ENCODE data around the gene TEX30.
"Not testable (repeated sequence)": the region's sequence is repeated elsewhere in the genome, so short reads cannot be mapped to it uniquely, and the experiment has no call there.

The TEX30 gene

GRCh38 chr13:102793611-102794355 is 20.2 kb upstream of the TEX30 start:
- Mint-ChIP-seq H3K27me3 (peaks cover 8% of the 10 kb centered on the region), H3K27ac (no peak overlapping the region), H3K9me3 (no peaks in the 10 kb centered on the region), H3K36me3 (no peaks in the 10 kb centered on the region), H3K4me3 (no peak overlapping the region), H3K4me1 (peaks cover 7% of the 10 kb centered on the region)
- ATAC-seq = no peak

- Mint-ChIP-seq H3K27me3 (no peaks in the 10 kb centered on the region), H3K4me1 (no peaks in the 10 kb centered on the region), H3K9me3 (no peaks in the 10 kb centered on the region), H3K36me3 (no peaks in the 10 kb centered on the region), H3K27ac (no peak overlapping the region), H3K4me3 (no peak overlapping the region)
- ATAC-seq = no peak
Observed at GRCh38 chr13:102792396-102792795, 18.8 kb upstream of the TEX30 start.

GRCh38 chr13:102788683-102789082 is 15.1 kb upstream of the TEX30 start:
- no peak for ATAC-seq
- no peak overlapping the region for H3K27ac Mint-ChIP-seq
- H3K36me3 Mint-ChIP-seq = no peaks in the 10 kb centered on the region
- no peaks in the 10 kb centered on the region for H3K9me3 Mint-ChIP-seq
- H3K27me3 Mint-ChIP-seq = no peaks in the 10 kb centered on the region
- H3K4me1 Mint-ChIP-seq = no peaks in the 10 kb centered on the region
- H3K4me3 Mint-ChIP-seq = no peak overlapping the region

GRCh38 chr13:102784483-102784882 is 10.9 kb upstream of the TEX30 start:
- H3K27me3 Mint-ChIP-seq = no peaks in the 10 kb centered on the region
- peaks cover 4% of the 10 kb centered on the region for H3K4me1 Mint-ChIP-seq
- no peak overlapping the region for H3K4me3 Mint-ChIP-seq
- peaks cover 12% of the 10 kb centered on the region for H3K36me3 Mint-ChIP-seq
- peaks cover 5% of the 10 kb centered on the region for H3K9me3 Mint-ChIP-seq
- ATAC-seq = no peak
- no peak overlapping the region for H3K27ac Mint-ChIP-seq

- no peak for ATAC-seq
- Mint-ChIP-seq H3K27ac (no peak overlapping the region), H3K9me3 (peaks cover 5% of the 10 kb centered on the region), H3K4me1 (peaks cover 7% of the 10 kb centered on the region), H3K27me3 (no peaks in the 10 kb centered on the region), H3K4me3 (no peak overlapping the region), H3K36me3 (peaks cover 12% of the 10 kb centered on the region)
Observed at GRCh38 chr13:102781591-102781990, 8.0 kb upstream of the TEX30 start.

- H3K9me3 Mint-ChIP-seq, H3K4me3 Mint-ChIP-seq, H3K27me3 Mint-ChIP-seq, H3K27ac Mint-ChIP-seq, ATAC-seq, H3K4me1 Mint-ChIP-seq: not testable (repeated sequence)
- peaks cover 12% of the 10 kb centered on the region for H3K36me3 Mint-ChIP-seq
Observed at GRCh38 chr13:102780656-102781055, 7.1 kb upstream of the TEX30 start.

- H3K9me3 Mint-ChIP-seq = peaks cover 5% of the 10 kb centered on the region
- no peaks in the 10 kb centered on the region for H3K27me3 Mint-ChIP-seq
- no peak overlapping the region for H3K4me3 Mint-ChIP-seq
- H3K36me3 Mint-ChIP-seq = peaks cover 12% of the 10 kb centered on the region
- ATAC-seq = peak; percentile 16
- H3K4me1 Mint-ChIP-seq = peaks cover 10% of the 10 kb centered on the region
- H3K27ac Mint-ChIP-seq = peak overlapping the region; percentile 3
Observed at GRCh38 chr13:102779436-102780159, 6.0 kb upstream of the TEX30 start.

- Mint-ChIP-seq H3K9me3 (peaks cover 5% of the 10 kb centered on the region), H3K27ac (no peak overlapping the region), H3K4me1 (peaks cover 20% of the 10 kb centered on the region), H3K27me3 (no peaks in the 10 kb centered on the region), H3K36me3 (peaks cover 12% of the 10 kb centered on the region), H3K4me3 (no peak overlapping the region)
- ATAC-seq = no peak
Observed at GRCh38 chr13:102777736-102778135, 4.2 kb upstream of the TEX30 start.

GRCh38 chr13:102776271-102776670 is 2.7 kb upstream of the TEX30 start:
- Mint-ChIP-seq H3K9me3 (peaks cover 5% of the 10 kb centered on the region), H3K27me3 (no peaks in the 10 kb centered on the region), H3K4me3 (no peak overlapping the region), H3K27ac (no peak overlapping the region), H3K36me3 (peaks cover 5% of the 10 kb centered on the region), H3K4me1 (peaks cover 34% of the 10 kb centered on the region)
- no peak for ATAC-seq

- H3K4me3 Mint-ChIP-seq = peak overlapping the region; percentile 80
- peak overlapping the region; percentile 85 for H3K27ac Mint-ChIP-seq
- no peaks in the 10 kb centered on the region for H3K36me3 Mint-ChIP-seq
- no peaks in the 10 kb centered on the region for H3K27me3 Mint-ChIP-seq
- H3K4me1 Mint-ChIP-seq = peaks cover 36% of the 10 kb centered on the region
- ATAC-seq = no peak
- no peaks in the 10 kb centered on the region for H3K9me3 Mint-ChIP-seq
Observed at GRCh38 chr13:102774591-102775520, 1.3 kb upstream of the TEX30 start.

- Mint-ChIP-seq H3K36me3 (no peaks in the 10 kb centered on the region), H3K4me3 (peak overlapping the region; percentile 80), H3K4me1 (peaks cover 30% of the 10 kb centered on the region), H3K27ac (peak overlapping the region; percentile 85), H3K9me3 (no peaks in the 10 kb centered on the region), H3K27me3 (no peaks in the 10 kb centered on the region)
- no peak for ATAC-seq
Observed at GRCh38 chr13:102774214-102774568, 605 bp upstream of the TEX30 start.

- Mint-ChIP-seq H3K27ac (no peak overlapping the region), H3K4me1 (peaks cover 30% of the 10 kb centered on the region), H3K9me3 (no peaks in the 10 kb centered on the region), H3K27me3 (no peaks in the 10 kb centered on the region), H3K36me3 (no peaks in the 10 kb centered on the region), H3K4me3 (peak overlapping the region; percentile 80)
- no peak for ATAC-seq
Observed at GRCh38 chr13:102772042-102772425, 1.6 kb downstream of the TEX30 start.

- H3K9me3 Mint-ChIP-seq = no peaks in the 10 kb centered on the region
- no peaks in the 10 kb centered on the region for H3K36me3 Mint-ChIP-seq
- no peaks in the 10 kb centered on the region for H3K27me3 Mint-ChIP-seq
- no peak overlapping the region for H3K4me3 Mint-ChIP-seq
- H3K4me1 Mint-ChIP-seq = peaks cover 30% of the 10 kb centered on the region
- no peak overlapping the region for H3K27ac Mint-ChIP-seq
- no peak for ATAC-seq
Observed at GRCh38 chr13:102771298-102772041, 2.1 kb downstream of the TEX30 start.

GRCh38 chr13:102770435-102770834 is 3.2 kb downstream of the TEX30 start:
- peaks cover 30% of the 10 kb centered on the region for H3K4me1 Mint-ChIP-seq
- no peaks in the 10 kb centered on the region for H3K36me3 Mint-ChIP-seq
- no peak overlapping the region for H3K4me3 Mint-ChIP-seq
- H3K27me3 Mint-ChIP-seq = no peaks in the 10 kb centered on the region
- no peak for ATAC-seq
- no peak overlapping the region for H3K27ac Mint-ChIP-seq
- H3K9me3 Mint-ChIP-seq = no peaks in the 10 kb centered on the region

GRCh38 chr13:102769679-102770078 is 3.9 kb downstream of the TEX30 start:
- H3K27me3 Mint-ChIP-seq = no peaks in the 10 kb centered on the region
- no peak overlapping the region for H3K4me3 Mint-ChIP-seq
- no peak for ATAC-seq
- H3K4me1 Mint-ChIP-seq = peaks cover 27% of the 10 kb centered on the region
- H3K36me3 Mint-ChIP-seq = no peaks in the 10 kb centered on the region
- no peaks in the 10 kb centered on the region for H3K9me3 Mint-ChIP-seq
- no peak overlapping the region for H3K27ac Mint-ChIP-seq
